HepG2 (cell line): ENCODE results near the gene USP7. TPM values are rescaled to one million over a fixed set of nuclear protein-coding genes. Genes with fewer than 3 reads are reported as not detected.

ENCODE experiments used
- GABPA ChIP-seq, 2 experiments: IDR thresholded peaks; 2 replicates each; pipeline ENCODE4 v1.6.1; 2011 to 2016; ENCODE audit warnings: low read depth in 2 of 2, low read length in 1 of 2, missing biosample characterization in 1 of 2, missing genetic modification characterization in 1 of 2
- KLF12 ChIP-seq: sonication (generic); formaldehyde crosslinking; IDR thresholded peaks from 2 replicates; pipeline ENCODE4 v1.4.0; 2020; ENCODE audit warnings: missing genetic modification reagents, borderline replicate concordance
- LCORL ChIP-seq, 2 experiments: fragments of 450-650 bp in 1 of 2; sonication (generic) in 1 of 2; formaldehyde crosslinking in 1 of 2; IDR thresholded peaks; 2 replicates each; pipeline versions ENCODE4 v1.5.0 to v1.6.1; 2017 to 2020; ENCODE audit warnings: antibody characterized with exemption in 1 of 2, missing genetic modification reagents in 1 of 2
- NFE2 ChIP-seq: sonication (generic); formaldehyde crosslinking; IDR thresholded peaks from 2 replicates; pipeline ENCODE4 v1.4.0; 2020; ENCODE audit warnings: missing genetic modification reagents
- NFE2L2 ChIP-seq: fragments of 150-350 bp; IDR thresholded peaks from 2 replicates; pipeline ENCODE4 v1.6.1; 2014; ENCODE audit warnings: low read length
- PAX8 ChIP-seq: sonication (generic); formaldehyde crosslinking; IDR thresholded peaks from 2 replicates; pipeline ENCODE4 v1.8.0; 2022; ENCODE audit warnings: mild to moderate bottlenecking, missing genetic modification reagents, borderline replicate concordance
- PITX1 ChIP-seq: sonication (generic); formaldehyde crosslinking; IDR thresholded peaks from 2 replicates; pipeline ENCODE4 v1.5.1; 2020; ENCODE audit warnings: mild to moderate bottlenecking, missing genetic modification reagents
- POLR2AphosphoS5 ChIP-seq: IDR thresholded peaks from 2 replicates; pipeline ENCODE4 v1.6.1; 2012; ENCODE audit warnings: low read depth, low read length
- RXRB ChIP-seq: IDR thresholded peaks from 2 replicates; pipeline ENCODE4 v1.6.1; 2016; ENCODE audit warnings: borderline replicate concordance, missing genetic modification reagents, missing compliant biosample characterization
- SIX1 ChIP-seq: sonication (generic); formaldehyde crosslinking; IDR thresholded peaks from 2 replicates; pipeline ENCODE4 v1.4.0; 2020; ENCODE audit warnings: missing genetic modification reagents, borderline replicate concordance
- SP1 ChIP-seq, 2 experiments: fragments of 450-650 bp in 1 of 2; sonication (generic) in 1 of 2; formaldehyde crosslinking in 1 of 2; IDR thresholded peaks; 2 replicates each; pipeline versions ENCODE4 v1.4.0 to v1.6.1; 2016 to 2020; ENCODE audit warnings: missing genetic modification reagents in 1 of 2
- SUZ12 ChIP-seq: fragments of 150-350 bp; IDR thresholded peaks from 2 replicates; pipeline ENCODE4 v1.6.1; 2014; ENCODE audit warnings: low read depth, low read length
- ZNF33A ChIP-seq: sonication (generic); formaldehyde crosslinking; IDR thresholded peaks from 2 replicates; pipeline ENCODE4 v1.5.1; 2020; ENCODE audit warnings: missing genetic modification reagents, mild to moderate bottlenecking, moderate library complexity, borderline replicate concordance
- ZNF44 ChIP-seq: sonication (generic); formaldehyde crosslinking; IDR thresholded peaks from 2 replicates; pipeline ENCODE4 v1.5.1; 2020; ENCODE audit warnings: mild to moderate bottlenecking, missing genetic modification reagents
- ZNF562 ChIP-seq: sonication (generic); formaldehyde crosslinking; IDR thresholded peaks from 2 replicates; pipeline ENCODE4 v1.8.0; 2022; ENCODE audit warnings: missing genetic modification reagents, borderline replicate concordance
- ZNF883 ChIP-seq: sonication (generic); formaldehyde crosslinking; IDR thresholded peaks from 2 replicates; pipeline ENCODE4 v1.5.1; 2020; ENCODE audit warnings: mild to moderate bottlenecking, missing genetic modification reagents; ENCODE audit errors: not compliant biosample characterization
- ZSCAN21 ChIP-seq: sonication (generic); formaldehyde crosslinking; IDR thresholded peaks from 2 replicates; pipeline ENCODE4 v1.8.0; 2022; ENCODE audit warnings: mild to moderate bottlenecking, missing genetic modification reagents, moderate library complexity, borderline replicate concordance
- polyA plus RNA-seq, 8 experiments: library from polyadenylated mRNA; depleted of rRNA in 3 of 8; stranded (reverse) in 7 of 8; unstranded in 1 of 8; fragments of >200 nt; fragmentation: Illumina TruSeq in 4 of 8; extraction: Trizol in 4 of 8; gene quantifications; 2 replicates each; pipeline versions ENCODE4 v1.2.1 to v1.2.3, GENCODE V29; 2011 to 2016; ENCODE audit warnings: low read depth in 4 of 8, missing spikeins in 1 of 8, mixed read lengths in 1 of 8; ENCODE audit not compliant: insufficient read depth in 1 of 8
- total RNA-seq, 5 experiments: library from RNA; depleted of rRNA; stranded (reverse); fragments of >200 nt; fragmentation: Illumina TruSeq; extraction: Trizol; gene quantifications; 2 replicates each; pipeline ENCODE4 v1.2.3, GENCODE V29; 2016; ENCODE audit warnings: low read depth in 1 of 5
- TF ChIP-seq, protein P1 (sequence below): sonication (generic); formaldehyde crosslinking; IDR thresholded peaks from 2 replicates; pipeline ENCODE4 v1.4.0; 2020; ENCODE audit warnings: missing genetic modification reagents, mild to moderate bottlenecking, borderline replicate concordance
- TF ChIP-seq, protein P2 (sequence below): sonication (generic); formaldehyde crosslinking; IDR thresholded peaks from 2 replicates; pipeline ENCODE4 v1.5.0; 2020; ENCODE audit warnings: mild to moderate bottlenecking, missing genetic modification reagents
- TF ChIP-seq, protein P3 (sequence below): conservative IDR thresholded peaks from 2 replicates; pipeline ENCODE4 v1.6.1; 2018; ENCODE audit warnings: missing genetic modification reagents
- TF ChIP-seq, protein P4 (sequence below): sonication (generic); formaldehyde crosslinking; IDR thresholded peaks from 2 replicates; pipeline ENCODE4 v1.4.0; 2020; ENCODE audit warnings: missing genetic modification reagents; ENCODE audit errors: not compliant biosample characterization

Gene USP7
- total and polyA plus RNA-seq, 2 of the 13 experiments (the other 11 are each of a cell fraction or from before 2014, with no cell fraction given): 52.5 to 173 TPM

DNA sequence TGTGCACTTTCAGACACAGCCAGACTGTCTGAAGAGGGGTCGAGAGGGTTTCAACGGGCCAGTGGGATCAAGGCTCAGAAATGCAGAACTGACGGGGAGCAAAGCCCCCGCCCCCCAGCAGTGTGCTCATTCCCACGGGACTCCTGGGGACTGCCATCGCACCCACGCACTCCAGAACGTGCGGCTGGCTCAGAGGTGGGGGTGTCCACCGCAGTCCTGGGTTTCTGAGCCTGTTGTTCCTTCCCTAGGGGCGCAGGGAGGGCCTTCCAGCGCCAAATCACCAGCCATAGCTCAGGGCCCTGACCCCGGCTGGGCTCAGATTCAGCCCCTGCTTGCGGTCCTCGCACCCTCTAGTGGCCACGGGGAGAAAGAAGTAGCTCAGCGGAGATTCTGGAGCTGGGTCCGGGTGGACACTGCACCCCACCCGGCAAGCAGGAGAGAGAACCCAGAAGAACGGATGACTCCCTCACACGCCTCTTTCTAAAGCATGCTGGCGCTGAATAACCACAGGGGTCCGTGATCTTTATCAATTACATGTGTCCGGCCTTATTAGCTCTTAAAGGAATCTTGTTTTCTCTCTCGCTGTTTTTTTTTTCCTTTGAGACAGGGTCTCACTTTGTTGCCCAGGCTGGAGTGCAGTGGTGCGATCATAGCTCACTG, 45.0 kb upstream of the USP7 start (continued):
- TF ChIP-seq, protein P1, sequence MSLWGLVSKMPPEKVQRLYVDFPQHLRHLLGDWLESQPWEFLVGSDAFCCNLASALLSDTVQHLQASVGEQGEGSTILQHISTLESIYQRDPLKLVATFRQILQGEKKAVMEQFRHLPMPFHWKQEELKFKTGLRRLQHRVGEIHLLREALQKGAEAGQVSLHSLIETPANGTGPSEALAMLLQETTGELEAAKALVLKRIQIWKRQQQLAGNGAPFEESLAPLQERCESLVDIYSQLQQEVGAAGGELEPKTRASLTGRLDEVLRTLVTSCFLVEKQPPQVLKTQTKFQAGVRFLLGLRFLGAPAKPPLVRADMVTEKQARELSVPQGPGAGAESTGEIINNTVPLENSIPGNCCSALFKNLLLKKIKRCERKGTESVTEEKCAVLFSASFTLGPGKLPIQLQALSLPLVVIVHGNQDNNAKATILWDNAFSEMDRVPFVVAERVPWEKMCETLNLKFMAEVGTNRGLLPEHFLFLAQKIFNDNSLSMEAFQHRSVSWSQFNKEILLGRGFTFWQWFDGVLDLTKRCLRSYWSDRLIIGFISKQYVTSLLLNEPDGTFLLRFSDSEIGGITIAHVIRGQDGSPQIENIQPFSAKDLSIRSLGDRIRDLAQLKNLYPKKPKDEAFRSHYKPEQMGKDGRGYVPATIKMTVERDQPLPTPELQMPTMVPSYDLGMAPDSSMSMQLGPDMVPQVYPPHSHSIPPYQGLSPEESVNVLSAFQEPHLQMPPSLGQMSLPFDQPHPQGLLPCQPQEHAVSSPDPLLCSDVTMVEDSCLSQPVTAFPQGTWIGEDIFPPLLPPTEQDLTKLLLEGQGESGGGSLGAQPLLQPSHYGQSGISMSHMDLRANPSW: no peak; the same call in 1 of the 2 replicates
- TF ChIP-seq ZNF44 (0 out of 2 replicates have a peak, but pooled peaks have one; percentile 76), SUZ12 (no peak), LCORL (IDR thresholded peaks at IDR 0.05) (no peak), LCORL (CRISPR knock-in tag; IDR thresholded peaks at IDR 0.05) (peak; percentile 91), NFE2 (CRISPR knock-in tag) (peak; percentile 25; the same call in 1 of the 2 replicates), RXRB (peak; percentile 90), KLF12 (CRISPR knock-in tag) (no peak; the same call in 1 of the 2 replicates), ZSCAN21 (CRISPR knock-in tag) (no peak; the same call in 1 of the 2 replicates), PAX8 (CRISPR knock-in tag) (peak; percentile 92; the same call in 1 of the 2 replicates), ZNF883 (CRISPR knock-in tag) (peak; percentile 92), ZNF33A (CRISPR knock-in tag) (no peak), ZNF562 (CRISPR knock-in tag) (no peak), PITX1 (CRISPR knock-in tag) (peak; percentile 92; the same call in 1 of the 2 replicates), NFE2L2 (0 out of 2 replicates have a peak, but pooled peaks have one; percentile 2), POLR2AphosphoS5 (no peak), SP1 (IDR thresholded peaks at IDR 0.05) (no peak), SP1 (CRISPR knock-in tag; IDR thresholded peaks at IDR 0.05) (peak; percentile 23; the same call in 1 of the 2 replicates), SIX1 (CRISPR knock-in tag) (peak; percentile 64), GABPA (IDR thresholded peaks at IDR 0.05; ENCODE audit: low read depth, low read length) (no peak), GABPA (CRISPR knock-in tag; IDR thresholded peaks at IDR 0.05; ENCODE audit: low read depth) (no peak)
- TF ChIP-seq, protein P2, sequence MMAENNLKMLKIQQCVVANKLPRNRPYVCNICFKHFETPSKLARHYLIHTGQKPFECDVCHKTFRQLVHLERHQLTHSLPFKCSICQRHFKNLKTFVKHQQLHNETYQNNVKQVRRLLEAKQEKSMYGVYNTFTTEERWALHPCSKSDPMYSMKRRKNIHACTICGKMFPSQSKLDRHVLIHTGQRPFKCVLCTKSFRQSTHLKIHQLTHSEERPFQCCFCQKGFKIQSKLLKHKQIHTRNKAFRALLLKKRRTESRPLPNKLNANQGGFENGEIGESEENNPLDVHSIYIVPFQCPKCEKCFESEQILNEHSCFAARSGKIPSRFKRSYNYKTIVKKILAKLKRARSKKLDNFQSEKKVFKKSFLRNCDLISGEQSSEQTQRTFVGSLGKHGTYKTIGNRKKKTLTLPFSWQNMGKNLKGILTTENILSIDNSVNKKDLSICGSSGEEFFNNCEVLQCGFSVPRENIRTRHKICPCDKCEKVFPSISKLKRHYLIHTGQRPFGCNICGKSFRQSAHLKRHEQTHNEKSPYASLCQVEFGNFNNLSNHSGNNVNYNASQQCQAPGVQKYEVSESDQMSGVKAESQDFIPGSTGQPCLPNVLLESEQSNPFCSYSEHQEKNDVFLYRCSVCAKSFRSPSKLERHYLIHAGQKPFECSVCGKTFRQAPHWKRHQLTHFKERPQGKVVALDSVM (CRISPR knock-in tag): 0 out of 2 replicates have a peak, but pooled peaks have one; percentile 56
- TF ChIP-seq, protein P3, sequence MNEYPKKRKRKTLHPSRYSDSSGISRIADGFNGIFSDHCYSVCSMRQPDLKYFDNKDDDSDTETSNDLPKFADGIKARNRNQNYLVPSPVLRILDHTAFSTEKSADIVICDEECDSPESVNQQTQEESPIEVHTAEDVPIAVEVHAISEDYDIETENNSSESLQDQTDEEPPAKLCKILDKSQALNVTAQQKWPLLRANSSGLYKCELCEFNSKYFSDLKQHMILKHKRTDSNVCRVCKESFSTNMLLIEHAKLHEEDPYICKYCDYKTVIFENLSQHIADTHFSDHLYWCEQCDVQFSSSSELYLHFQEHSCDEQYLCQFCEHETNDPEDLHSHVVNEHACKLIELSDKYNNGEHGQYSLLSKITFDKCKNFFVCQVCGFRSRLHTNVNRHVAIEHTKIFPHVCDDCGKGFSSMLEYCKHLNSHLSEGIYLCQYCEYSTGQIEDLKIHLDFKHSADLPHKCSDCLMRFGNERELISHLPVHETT: peak; percentile 33; the same call in 1 of the 2 replicates
- TF ChIP-seq, protein P4, sequence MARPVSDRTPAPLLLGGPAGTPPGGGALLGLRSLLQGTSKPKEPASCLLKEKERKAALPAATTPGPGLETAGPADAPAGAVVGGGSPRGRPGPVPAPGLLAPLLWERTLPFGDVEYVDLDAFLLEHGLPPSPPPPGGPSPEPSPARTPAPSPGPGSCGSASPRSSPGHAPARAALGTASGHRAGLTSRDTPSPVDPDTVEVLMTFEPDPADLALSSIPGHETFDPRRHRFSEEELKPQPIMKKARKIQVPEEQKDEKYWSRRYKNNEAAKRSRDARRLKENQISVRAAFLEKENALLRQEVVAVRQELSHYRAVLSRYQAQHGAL (CRISPR knock-in tag): peak; percentile 40
